HG02571 (cell line): ENCODE measurements around the gene DUSP9.

Experiments used
- ATAC-seq: cut with Tn5 transposase; IDR thresholded peaks from one replicate; pipeline ENCODE4 v1.9.1; 2021; ENCODE audit warnings: mild to moderate bottlenecking, moderate library complexity; ENCODE audit not compliant: unreplicated experiment

Gene DUSP9

GRCh38 chrX:153621949-153622598 is 24.9 kb upstream of the DUSP9 start:
- ATAC-seq = no peak

DNA sequence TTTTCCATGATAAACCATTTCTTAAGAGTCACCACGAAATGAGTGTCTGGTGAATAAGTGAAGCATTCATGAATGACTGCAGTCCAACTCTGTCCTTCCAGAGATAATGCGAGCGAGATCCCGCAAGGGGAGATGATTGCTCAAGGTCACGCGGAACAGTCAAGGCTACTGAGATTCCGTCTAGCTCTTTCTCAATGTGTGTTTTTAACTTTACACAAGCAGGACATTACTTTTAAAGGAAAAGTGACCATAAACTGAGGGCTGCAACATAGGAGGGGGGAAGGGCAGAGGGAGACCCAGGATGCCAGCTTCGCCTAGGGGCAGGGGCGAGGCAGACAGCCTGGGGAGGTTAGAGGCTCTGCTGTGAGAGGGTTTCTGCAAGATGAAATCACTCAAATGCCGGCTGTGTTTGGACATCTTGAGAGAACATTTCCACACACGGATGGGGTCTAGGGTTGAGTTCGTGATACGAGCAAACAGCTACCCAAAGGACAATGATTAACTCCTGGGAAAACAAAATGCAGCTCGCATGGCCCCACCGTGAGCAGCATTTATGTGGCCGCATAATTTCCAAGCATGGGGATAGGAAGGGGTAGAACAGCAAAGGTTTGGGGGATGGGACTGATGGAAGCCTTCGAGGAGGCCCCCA is 24.2 kb upstream of the DUSP9 start:
- no peak for ATAC-seq

DNA sequence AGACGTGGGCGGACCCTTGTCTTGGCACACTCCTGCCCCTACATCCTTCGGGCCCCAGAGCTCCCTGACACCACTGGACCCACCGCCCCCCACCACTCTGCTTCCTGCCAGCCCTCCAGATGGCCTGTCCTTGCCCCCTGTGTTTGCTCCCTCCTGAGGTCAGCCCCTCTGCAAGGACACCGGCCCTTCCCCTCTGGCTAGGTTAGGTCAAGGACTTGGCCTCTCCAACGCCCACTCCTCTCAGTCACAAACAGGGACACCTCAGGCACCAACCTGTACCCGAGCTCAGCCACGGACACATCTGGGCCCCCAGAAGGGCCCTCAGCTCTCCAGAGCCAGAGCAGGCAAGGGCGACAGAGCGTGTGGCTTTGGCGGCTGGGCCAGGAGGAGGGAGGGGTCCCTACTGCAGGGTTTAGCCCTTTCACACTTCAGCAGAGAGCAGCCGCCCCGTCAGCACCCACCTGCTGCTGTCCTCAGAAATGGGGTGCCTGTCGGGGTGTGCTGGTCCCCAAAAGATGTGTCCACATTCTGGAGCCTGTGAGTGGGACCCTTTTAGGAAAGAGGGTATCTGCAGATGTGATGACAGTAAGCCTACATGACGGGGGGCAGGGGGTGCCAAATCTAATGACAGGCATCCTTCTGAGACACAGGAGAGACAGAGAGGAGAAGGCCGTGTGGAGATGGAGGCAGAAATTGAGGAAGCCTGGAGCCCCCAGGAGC is 23.5 kb upstream of the DUSP9 start:
- no peak for ATAC-seq

DNA sequence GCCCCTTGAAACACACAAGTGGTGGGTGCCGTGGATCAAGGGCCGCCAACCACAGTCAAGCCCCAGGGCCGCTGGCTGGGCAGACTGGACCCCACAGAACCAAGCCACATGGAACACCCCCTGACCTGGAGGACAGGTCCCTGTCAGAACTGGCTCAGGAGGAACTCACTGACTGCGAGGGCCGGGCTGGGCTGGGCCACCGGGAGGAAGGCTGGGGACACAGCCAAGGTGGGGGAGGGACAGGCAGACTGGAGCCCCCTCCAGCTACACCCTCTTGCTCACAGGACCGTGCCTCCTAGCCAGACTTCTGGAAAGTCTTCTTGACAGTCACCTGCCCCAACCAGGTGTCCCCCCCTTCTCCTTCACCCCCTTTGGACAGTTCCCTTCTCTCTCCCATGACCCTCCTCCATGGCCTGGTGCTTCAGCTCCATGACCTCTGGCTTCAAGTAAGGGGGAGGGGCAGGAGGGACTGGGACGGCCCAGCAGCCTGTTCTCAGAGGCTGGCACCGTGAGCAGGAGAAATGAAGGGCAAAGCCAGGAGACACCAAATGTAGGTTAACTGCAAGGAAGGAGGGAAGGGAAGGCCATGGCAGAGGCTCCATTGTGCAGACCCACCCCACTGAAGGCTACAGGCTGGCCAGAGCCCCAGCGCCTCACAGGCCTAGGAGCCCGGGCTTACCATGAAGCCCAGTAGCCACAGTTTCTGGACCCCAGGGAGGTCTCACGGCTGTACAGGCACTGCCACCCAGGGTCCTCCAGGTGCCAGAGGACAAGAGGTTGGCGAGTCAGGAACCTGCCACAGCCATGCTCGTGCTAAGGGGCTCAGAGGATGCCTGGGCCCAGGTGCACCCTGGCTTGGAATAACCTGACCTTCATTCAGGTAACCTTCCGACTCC is 22.6 kb upstream of the DUSP9 start:
- no peak for ATAC-seq

DNA sequence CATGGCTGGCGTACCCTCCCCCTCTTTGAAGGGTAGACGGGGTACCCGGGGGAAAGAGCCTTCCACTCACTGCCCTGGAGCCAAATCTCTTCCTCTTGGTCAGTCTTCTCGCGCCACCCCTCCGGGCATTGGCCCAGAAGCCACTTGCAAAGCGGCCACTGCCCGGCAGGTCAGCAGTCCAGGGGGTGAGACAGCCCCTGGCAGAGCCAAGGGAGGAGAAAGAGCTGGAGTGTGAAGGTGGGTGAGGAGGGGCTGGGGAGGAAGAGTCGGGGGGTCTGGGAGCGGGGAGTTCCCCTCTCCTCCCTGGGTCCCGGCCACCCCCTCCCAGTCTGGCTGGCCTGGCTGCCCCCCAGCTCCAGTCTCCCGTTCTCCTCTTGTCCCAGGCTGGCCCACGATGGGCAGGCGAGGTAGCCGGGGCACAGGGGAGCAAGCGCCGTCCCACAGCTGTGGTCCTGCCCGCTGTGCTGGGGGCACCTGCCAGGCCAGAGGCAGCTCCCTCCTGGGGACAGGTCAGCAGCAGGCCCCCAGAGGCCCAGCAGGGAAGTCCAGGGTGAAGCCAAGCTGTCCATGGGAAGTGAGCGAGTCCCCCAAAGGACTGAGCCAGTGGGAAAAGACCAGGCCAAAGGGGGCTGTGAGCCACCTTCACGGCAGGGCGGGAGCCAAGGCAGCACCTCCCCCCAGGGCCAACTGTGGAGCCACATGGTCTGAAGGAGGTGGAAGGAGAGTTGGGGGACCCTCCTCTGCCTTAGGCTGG is 21.6 kb upstream of the DUSP9 start:
- no peak for ATAC-seq

GRCh38 chrX:153626025-153626633 is 20.9 kb upstream of the DUSP9 start:
- ATAC-seq = no peak

- no peak for ATAC-seq
Observed at GRCh38 chrX:153626863-153627674, 19.9 kb upstream of the DUSP9 start.

GRCh38 chrX:153627675-153628111 is 19.3 kb upstream of the DUSP9 start:
- no peak for ATAC-seq

DNA sequence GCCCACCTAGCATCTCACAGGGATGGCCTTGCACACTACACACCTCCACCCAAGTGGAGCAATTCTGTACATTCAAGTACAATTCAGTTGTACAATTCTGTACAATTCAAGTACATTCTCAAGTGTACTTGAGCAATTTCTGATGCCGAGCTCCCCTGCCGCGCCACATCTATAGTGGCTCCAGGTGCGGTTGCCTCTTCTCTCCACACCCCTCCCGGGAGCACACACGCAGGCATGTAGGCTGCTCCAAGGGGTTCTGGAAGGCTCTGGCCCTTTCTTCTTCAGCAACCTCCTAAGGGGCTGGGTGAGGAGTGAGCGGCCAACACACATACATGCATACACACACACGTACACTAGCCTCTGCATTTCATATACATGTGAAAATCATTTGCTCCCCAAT is 18.9 kb upstream of the DUSP9 start:
- no peak for ATAC-seq

DNA sequence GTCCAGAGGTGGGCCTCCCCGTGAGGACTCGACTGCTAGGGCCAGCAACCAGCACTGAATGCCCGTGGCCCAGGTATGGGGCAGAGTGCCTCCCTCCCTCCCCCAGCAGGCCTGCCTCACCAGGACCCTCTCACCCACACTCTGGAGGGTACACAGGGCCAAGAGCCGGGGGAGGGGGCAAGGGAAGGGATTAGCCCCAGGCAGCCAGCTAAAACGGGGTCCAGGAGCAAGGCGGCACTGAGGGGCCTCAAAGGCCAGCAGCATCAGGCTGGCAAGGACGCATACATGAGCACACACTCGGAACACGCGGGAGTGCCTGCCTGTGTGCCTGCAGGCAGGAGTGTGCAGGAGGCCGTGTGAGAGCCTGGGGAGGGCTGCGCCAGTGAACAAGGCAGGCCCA is 18.3 kb upstream of the DUSP9 start:
- ATAC-seq = no peak

DNA sequence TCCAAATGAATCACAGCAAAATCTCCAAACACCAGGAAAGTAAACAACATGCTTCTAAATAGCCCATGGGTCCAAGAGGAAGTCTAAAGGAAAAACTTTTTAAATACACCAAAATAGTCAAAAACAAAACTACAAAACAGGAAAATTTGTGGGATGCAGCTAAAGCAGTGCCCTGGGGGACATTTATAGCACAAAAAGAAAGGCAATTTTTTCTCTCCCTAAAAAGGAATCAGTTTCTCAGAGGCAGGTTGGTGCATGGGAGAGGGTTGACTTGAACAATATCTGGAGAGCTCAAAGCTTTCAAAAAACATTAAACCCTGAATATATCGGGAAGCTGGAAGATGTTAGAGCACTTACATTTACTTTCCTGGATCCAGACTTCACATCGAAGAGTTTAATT is 15.7 kb upstream of the DUSP9 start:
- ATAC-seq = no peak

- no peak for ATAC-seq
Observed at GRCh38 chrX:153631907-153632594, 15.0 kb upstream of the DUSP9 start.

DNA sequence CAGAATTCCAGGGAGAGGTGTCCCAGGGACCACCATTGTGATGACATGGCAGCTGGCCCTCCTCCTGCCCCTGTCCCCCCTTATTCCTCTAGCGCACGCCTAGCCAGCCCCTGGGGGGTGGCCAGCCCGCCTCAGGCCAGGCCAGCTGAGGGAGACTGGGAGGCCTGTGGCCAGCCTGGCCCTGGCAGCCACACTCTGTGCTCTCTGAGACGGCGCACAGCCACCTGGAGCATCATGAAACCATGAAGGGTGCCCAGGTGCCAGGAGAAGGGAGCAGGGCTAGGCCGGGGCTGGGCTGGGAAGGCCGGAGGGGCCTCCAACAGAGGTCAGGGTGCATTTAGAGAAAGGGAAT is 14.4 kb upstream of the DUSP9 start:
- ATAC-seq = no peak

GRCh38 chrX:153633048-153633447 is 14.0 kb upstream of the DUSP9 start:
- ATAC-seq = no peak

DNA sequence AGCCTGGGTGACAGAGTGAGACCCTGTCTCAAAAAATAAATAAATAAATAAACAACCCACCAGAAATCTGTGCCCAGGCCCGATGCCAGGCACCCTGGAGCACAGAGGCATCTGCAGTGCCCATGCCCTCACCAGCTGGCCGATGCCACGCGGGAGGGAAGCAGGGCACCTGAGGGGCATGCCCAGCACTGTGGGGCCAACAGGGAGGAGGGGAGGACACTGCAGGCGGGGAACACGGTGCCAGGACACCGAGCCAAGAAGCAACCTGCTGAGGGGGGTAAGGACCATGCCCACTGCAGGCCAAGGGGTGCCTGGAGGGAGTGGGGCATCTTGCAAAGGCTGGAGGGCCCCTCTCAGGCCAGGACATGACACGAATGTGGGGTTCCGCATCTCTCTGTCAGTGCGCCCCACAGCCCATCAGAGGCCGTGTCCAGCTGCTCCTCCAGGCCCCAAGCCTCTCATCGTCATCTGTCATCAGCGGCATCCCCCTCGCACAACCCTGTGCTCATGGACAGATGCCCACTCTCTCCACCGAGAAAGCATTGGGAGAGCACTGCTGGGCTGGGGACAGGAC is 13.3 kb upstream of the DUSP9 start:
- ATAC-seq = no peak

DNA sequence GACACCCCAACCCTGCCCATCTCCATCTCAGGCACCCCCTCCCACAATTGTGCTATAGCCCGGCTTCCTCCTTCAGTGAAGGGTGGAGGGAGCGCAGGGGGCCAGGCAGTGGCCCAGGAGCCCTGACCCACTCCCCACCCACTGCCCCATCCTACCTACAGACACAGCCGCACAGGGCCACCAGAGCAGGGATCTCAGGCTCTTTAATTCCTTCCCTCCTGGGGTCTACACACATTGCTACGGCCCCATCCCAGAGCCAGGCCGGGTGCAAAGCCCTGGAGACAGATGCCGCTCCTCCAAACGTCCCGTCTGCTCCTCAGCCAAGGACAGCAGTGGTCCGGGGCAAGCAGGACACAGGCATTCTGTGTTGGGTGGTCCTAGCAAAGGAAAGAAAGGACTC is 12.8 kb upstream of the DUSP9 start:
- no peak for ATAC-seq

- ATAC-seq = no peak
Observed at GRCh38 chrX:153634832-153635231, 12.2 kb upstream of the DUSP9 start.

GRCh38 chrX:153635388-153635787 is 11.6 kb upstream of the DUSP9 start:
- ATAC-seq = no peak
